Caco-2 (cell line): Measurements from ENCODE around the gene MMS22L. TPM values are rescaled to one million over a fixed set of nuclear protein-coding genes. Genes with fewer than 3 reads are reported as not detected.

ENCODE experiments used
- BruUV-seq: library from RNA; stranded (reverse); fragments of 400-500 nt; replicated peaks from 2 replicates; lab custom pipeline; 2021; lab: Mats Ljungman, UMichigan
- CTCF ChIA-PET: fragments of 300-600 bp; sonication (Branson Sonifier 250); formaldehyde crosslinking; loops from one replicate; lab custom pipeline; 2022; ENCODE audit warnings: antibody characterized with exemption; lab: Charles Lee
- POLR2A ChIA-PET: fragments of 300-600 bp; sonication (Branson Sonifier 250); formaldehyde crosslinking; loops from one replicate; lab custom pipeline; 2022; ENCODE audit warnings: antibody characterized with exemption; lab: Charles Lee
- DNase-seq, 2 experiments: peaks; one replicate each; pipeline versions ENCODE4 v3.0.0 to v3.0.0-alpha.2; 2020 to 2022
- H3K27me3 ChIP-seq: replicated peaks from 2 replicates; pipeline ENCODE4 v1.6.0; 2011; ENCODE audit warnings: low read length; ENCODE audit not compliant: control insufficient read depth, insufficient read depth
- H3K36me3 ChIP-seq: 2 replicates; pipeline ENCODE4 v1.5.1; 2011; ENCODE audit warnings: low read length; ENCODE audit not compliant: control insufficient read depth, insufficient read depth
- H3K4me1 ChIP-seq: fragments of 250-450 bp; sonication (Bioruptor Pico); 2 replicates; pipeline ENCODE4 v1.5.1; 2020; ENCODE audit warnings: mild to moderate bottlenecking
- H3K4me3 ChIP-seq: 2 replicates; pipeline ENCODE4 v1.5.1; 2011; ENCODE audit warnings: low read depth, mild to moderate bottlenecking, control low read depth, low read length
- H3K9me3 ChIP-seq: fragments of 250-450 bp; sonication (Bioruptor Pico); 2 replicates; pipeline ENCODE4 v1.5.1; 2020; ENCODE audit warnings: mild to moderate bottlenecking, moderate library complexity
- H3K27ac Mint-ChIP-seq: one replicate; pipeline ENCODE4 v1.8.0; 2022; ENCODE audit warnings: mixed read lengths; ENCODE audit not compliant: unreplicated experiment
- H3K27me3 Mint-ChIP-seq: one replicate; pipeline ENCODE4 v1.8.0; 2022; ENCODE audit warnings: mixed read lengths; ENCODE audit not compliant: insufficient read depth, unreplicated experiment
- H3K36me3 Mint-ChIP-seq: one replicate; pipeline ENCODE4 v1.8.0; 2022; ENCODE audit warnings: mild to moderate bottlenecking, mixed read lengths; ENCODE audit not compliant: insufficient read depth, unreplicated experiment
- H3K4me1 Mint-ChIP-seq: one replicate; pipeline ENCODE4 v1.8.0; 2022; ENCODE audit warnings: low read depth, mixed read lengths; ENCODE audit not compliant: unreplicated experiment
- H3K4me3 Mint-ChIP-seq: one replicate; pipeline ENCODE4 v1.8.0; 2022; ENCODE audit warnings: mild to moderate bottlenecking, moderate library complexity, mixed read lengths; ENCODE audit not compliant: unreplicated experiment
- H3K9me3 Mint-ChIP-seq: one replicate; pipeline ENCODE4 v1.8.0; 2022; ENCODE audit warnings: mixed read lengths; ENCODE audit not compliant: unreplicated experiment
- intact Hi-C: fragments of 100-400 bp; cut with micrococcal nuclease; formaldehyde crosslinking; loops from one replicate; pipeline ENCODE4 v1.10.0; 2022; ENCODE audit not compliant: unreplicated experiment
- total RNA-seq: library from RNA; stranded (reverse); gene quantifications from 2 replicates; pipeline ENCODE4 v1.2.3, GENCODE V29; 2022
- TF ChIP-seq, protein P1 (sequence below), 2 experiments: fragments of 200-600 bp in 1 of 2; IDR thresholded peaks; 1 replicate in 1 of 2; 2 replicates in 1 of 2; pipeline versions ENCODE4 v1.5.1 to v1.8.0; 2011 to 2022; ENCODE audit warnings: antibody characterized with exemption in 1 of 2, control low read depth in 1 of 2, inconsistent platforms in 1 of 2, low read depth in 1 of 2, low read length in 1 of 2, mild to moderate bottlenecking in 1 of 2, moderate library complexity in 1 of 2; ENCODE audit not compliant: insufficient read depth in 1 of 2, severe bottlenecking in 1 of 2, unreplicated experiment in 1 of 2

MMS22L gene
- total RNA-seq, 1 experiment from 2014 or later, result 32.1 TPM

DNA sequence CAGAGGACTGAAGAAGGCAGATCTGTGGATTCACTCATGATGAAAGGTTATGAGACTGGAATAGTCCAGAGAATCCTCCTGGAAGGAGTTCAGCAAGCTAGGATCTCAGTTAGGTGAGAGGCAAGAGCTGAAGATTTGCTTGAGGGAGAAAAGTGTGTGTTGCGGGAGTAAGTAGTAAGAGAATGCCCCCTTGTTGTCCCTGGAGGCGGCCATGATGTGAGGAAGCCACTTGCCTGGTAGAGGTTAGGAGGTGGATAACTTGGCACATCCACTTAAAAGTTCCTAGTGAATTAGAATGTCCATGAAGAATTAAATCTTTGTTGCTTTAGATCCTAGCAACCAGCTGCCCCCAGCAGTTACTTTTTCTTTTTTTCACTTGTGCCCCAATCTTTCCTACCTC lies 162.5 kb downstream of the MMS22L start:
- H3K27me3 ChIP-seq, result no peaks in the 10 kb centered on the region; the same call in 1 of the 2 replicates
- Mint-ChIP-seq H3K36me3 (peaks cover 4% of the 10 kb centered on the region), H3K4me3 (no peak overlapping the region), H3K4me1 (no peaks in the 10 kb centered on the region), H3K27ac (no peak overlapping the region), H3K9me3 (no peaks in the 10 kb centered on the region), H3K27me3 (peaks cover 11% of the 10 kb centered on the region)
- ChIA-PET POLR2A (no interaction called here), CTCF (no interaction called here)
- no peaks in the 10 kb centered on the region for H3K4me1 ChIP-seq
- no peak for DNase-seq
- H3K4me3 ChIP-seq, result no peak overlapping the region
- intact Hi-C loops, result no loop called here
- BruUV-seq, result no TSS peak
- no peaks in the 10 kb centered on the region for H3K36me3 ChIP-seq
- TF ChIP-seq, protein P1, sequence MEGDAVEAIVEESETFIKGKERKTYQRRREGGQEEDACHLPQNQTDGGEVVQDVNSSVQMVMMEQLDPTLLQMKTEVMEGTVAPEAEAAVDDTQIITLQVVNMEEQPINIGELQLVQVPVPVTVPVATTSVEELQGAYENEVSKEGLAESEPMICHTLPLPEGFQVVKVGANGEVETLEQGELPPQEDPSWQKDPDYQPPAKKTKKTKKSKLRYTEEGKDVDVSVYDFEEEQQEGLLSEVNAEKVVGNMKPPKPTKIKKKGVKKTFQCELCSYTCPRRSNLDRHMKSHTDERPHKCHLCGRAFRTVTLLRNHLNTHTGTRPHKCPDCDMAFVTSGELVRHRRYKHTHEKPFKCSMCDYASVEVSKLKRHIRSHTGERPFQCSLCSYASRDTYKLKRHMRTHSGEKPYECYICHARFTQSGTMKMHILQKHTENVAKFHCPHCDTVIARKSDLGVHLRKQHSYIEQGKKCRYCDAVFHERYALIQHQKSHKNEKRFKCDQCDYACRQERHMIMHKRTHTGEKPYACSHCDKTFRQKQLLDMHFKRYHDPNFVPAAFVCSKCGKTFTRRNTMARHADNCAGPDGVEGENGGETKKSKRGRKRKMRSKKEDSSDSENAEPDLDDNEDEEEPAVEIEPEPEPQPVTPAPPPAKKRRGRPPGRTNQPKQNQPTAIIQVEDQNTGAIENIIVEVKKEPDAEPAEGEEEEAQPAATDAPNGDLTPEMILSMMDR (IDR thresholded peaks at IDR 0.05; ENCODE audit: insufficient read depth in 1 of 2, low read depth in 1 of 2, low read length in 1 of 2, severe bottlenecking in 1 of 2, unreplicated experiment in 1 of 2), result no peak
- H3K9me3 ChIP-seq, result no peaks in the 10 kb centered on the region

DNA sequence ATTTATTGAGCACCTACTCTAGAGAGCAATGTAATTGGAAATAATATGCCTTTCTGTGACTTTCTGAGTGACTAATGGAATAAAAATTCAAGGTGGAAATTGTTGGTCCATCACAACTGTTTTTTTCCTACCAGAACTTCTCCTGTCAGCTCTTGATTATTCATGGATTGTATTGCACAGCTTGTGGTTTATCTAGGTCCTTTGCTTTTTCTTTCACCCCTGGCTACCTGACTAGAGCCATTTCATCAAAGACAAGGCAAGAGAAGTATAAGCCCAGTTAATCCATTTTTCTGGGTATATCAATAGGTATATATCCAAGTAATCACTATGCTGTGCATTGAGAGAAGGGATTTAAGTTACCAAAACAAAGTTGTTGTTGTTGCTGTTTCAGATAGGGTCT lies 168.4 kb downstream of the MMS22L start:
- no peak overlapping the region for H3K4me3 ChIP-seq
- Mint-ChIP-seq H3K9me3 (no peaks in the 10 kb centered on the region), H3K27me3 (peaks cover 4% of the 10 kb centered on the region), H3K27ac (no peak overlapping the region), H3K36me3 (no peaks in the 10 kb centered on the region), H3K4me1 (no peaks in the 10 kb centered on the region), H3K4me3 (no peak overlapping the region)
- POLR2A ChIA-PET, result no interaction called here
- intact Hi-C loops, result no loop called here
- no peaks in the 10 kb centered on the region for H3K27me3 ChIP-seq
- H3K4me1 ChIP-seq, result no peaks in the 10 kb centered on the region
- H3K9me3 ChIP-seq, result no peaks in the 10 kb centered on the region
- no peaks in the 10 kb centered on the region for H3K36me3 ChIP-seq
- TF ChIP-seq, protein P1 (IDR thresholded peaks at IDR 0.05; ENCODE audit: insufficient read depth in 1 of 2, low read depth in 1 of 2, low read length in 1 of 2, severe bottlenecking in 1 of 2, unreplicated experiment in 1 of 2), result no peak
- CTCF ChIA-PET, result no interaction called here
- no peak for DNase-seq
- BruUV-seq, result no TSS peak

DNA sequence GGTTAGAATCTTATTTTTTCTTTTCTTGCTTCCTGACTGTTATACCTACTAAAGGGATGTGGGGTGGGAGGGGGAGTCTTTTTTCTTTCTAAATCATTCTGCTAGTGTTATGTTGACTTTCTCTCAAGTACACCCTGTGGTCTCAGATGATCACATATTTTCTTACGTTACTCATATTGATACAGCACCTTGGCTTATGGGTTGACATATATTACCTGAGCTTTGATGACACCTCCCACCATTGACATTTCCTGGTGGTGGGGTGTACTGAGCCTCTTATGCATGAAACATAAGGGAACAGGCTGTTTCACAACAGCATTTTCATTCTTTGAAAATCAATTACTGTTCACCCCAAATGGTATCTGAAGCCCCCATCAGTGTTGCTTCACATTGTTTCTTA lies 169.8 kb downstream of the MMS22L start:
- H3K27me3 Mint-ChIP-seq, result peaks cover 3% of the 10 kb centered on the region
- H3K27ac Mint-ChIP-seq, result no peak overlapping the region
- CTCF ChIA-PET, result no interaction called here
- no peaks in the 10 kb centered on the region for H3K4me1 Mint-ChIP-seq
- no peak overlapping the region for H3K4me3 ChIP-seq
- H3K9me3 ChIP-seq, result no peaks in the 10 kb centered on the region
- intact Hi-C loops, result no loop called here
- no peaks in the 10 kb centered on the region for H3K36me3 Mint-ChIP-seq
- no peak overlapping the region for H3K4me3 Mint-ChIP-seq
- H3K4me1 ChIP-seq, result no peaks in the 10 kb centered on the region
- no peaks in the 10 kb centered on the region for H3K9me3 Mint-ChIP-seq
- POLR2A ChIA-PET, result no interaction called here
- DNase-seq, result no peak
- no TSS peak for BruUV-seq
- no peaks in the 10 kb centered on the region for H3K27me3 ChIP-seq
- TF ChIP-seq, protein P1 (IDR thresholded peaks at IDR 0.05; ENCODE audit: insufficient read depth in 1 of 2, low read depth in 1 of 2, low read length in 1 of 2, severe bottlenecking in 1 of 2, unreplicated experiment in 1 of 2), result no peak
- H3K36me3 ChIP-seq, result no peaks in the 10 kb centered on the region
